Caco-2 (cell line): Measurements from ENCODE around the gene IREB2. TPM values are rescaled to one million over a fixed set of nuclear protein-coding genes. Genes with fewer than 3 reads are reported as not detected.
A peak's percentile ranks its signal among the peaks of the same experiment; 100 is the strongest.

Source experiments
- BruUV-seq: library from RNA; stranded (reverse); fragments of 400-500 nt; replicated peaks from 2 replicates; lab custom pipeline; 2021; lab: Mats Ljungman, UMichigan
- CTCF ChIA-PET: fragments of 300-600 bp; sonication (Branson Sonifier 250); formaldehyde crosslinking; loops from one replicate; lab custom pipeline; 2022; ENCODE audit warnings: antibody characterized with exemption; lab: Charles Lee
- POLR2A ChIA-PET: fragments of 300-600 bp; sonication (Branson Sonifier 250); formaldehyde crosslinking; loops from one replicate; lab custom pipeline; 2022; ENCODE audit warnings: antibody characterized with exemption; lab: Charles Lee
- DNase-seq, 2 experiments: peaks; one replicate each; pipeline versions ENCODE4 v3.0.0 to v3.0.0-alpha.2; 2020 to 2022
- H3K27me3 ChIP-seq: replicated peaks from 2 replicates; pipeline ENCODE4 v1.6.0; 2011; ENCODE audit warnings: low read length; ENCODE audit not compliant: control insufficient read depth, insufficient read depth
- H3K36me3 ChIP-seq: 2 replicates; pipeline ENCODE4 v1.5.1; 2011; ENCODE audit warnings: low read length; ENCODE audit not compliant: control insufficient read depth, insufficient read depth
- H3K4me1 ChIP-seq: fragments of 250-450 bp; sonication (Bioruptor Pico); 2 replicates; pipeline ENCODE4 v1.5.1; 2020; ENCODE audit warnings: mild to moderate bottlenecking
- H3K4me3 ChIP-seq: 2 replicates; pipeline ENCODE4 v1.5.1; 2011; ENCODE audit warnings: low read depth, mild to moderate bottlenecking, control low read depth, low read length
- H3K9me3 ChIP-seq: fragments of 250-450 bp; sonication (Bioruptor Pico); 2 replicates; pipeline ENCODE4 v1.5.1; 2020; ENCODE audit warnings: mild to moderate bottlenecking, moderate library complexity
- H3K27ac Mint-ChIP-seq: one replicate; pipeline ENCODE4 v1.8.0; 2022; ENCODE audit warnings: mixed read lengths; ENCODE audit not compliant: unreplicated experiment
- H3K27me3 Mint-ChIP-seq: one replicate; pipeline ENCODE4 v1.8.0; 2022; ENCODE audit warnings: mixed read lengths; ENCODE audit not compliant: insufficient read depth, unreplicated experiment
- H3K36me3 Mint-ChIP-seq: one replicate; pipeline ENCODE4 v1.8.0; 2022; ENCODE audit warnings: mild to moderate bottlenecking, mixed read lengths; ENCODE audit not compliant: insufficient read depth, unreplicated experiment
- H3K4me1 Mint-ChIP-seq: one replicate; pipeline ENCODE4 v1.8.0; 2022; ENCODE audit warnings: low read depth, mixed read lengths; ENCODE audit not compliant: unreplicated experiment
- H3K4me3 Mint-ChIP-seq: one replicate; pipeline ENCODE4 v1.8.0; 2022; ENCODE audit warnings: mild to moderate bottlenecking, moderate library complexity, mixed read lengths; ENCODE audit not compliant: unreplicated experiment
- H3K9me3 Mint-ChIP-seq: one replicate; pipeline ENCODE4 v1.8.0; 2022; ENCODE audit warnings: mixed read lengths; ENCODE audit not compliant: unreplicated experiment
- intact Hi-C: fragments of 100-400 bp; cut with micrococcal nuclease; formaldehyde crosslinking; loops from one replicate; pipeline ENCODE4 v1.10.0; 2022; ENCODE audit not compliant: unreplicated experiment
- total RNA-seq: library from RNA; stranded (reverse); gene quantifications from 2 replicates; pipeline ENCODE4 v1.2.3, GENCODE V29; 2022
- TF ChIP-seq, protein P1 (sequence below), 2 experiments: fragments of 200-600 bp in 1 of 2; IDR thresholded peaks; 1 replicate in 1 of 2; 2 replicates in 1 of 2; pipeline versions ENCODE4 v1.5.1 to v1.8.0; 2011 to 2022; ENCODE audit warnings: antibody characterized with exemption in 1 of 2, control low read depth in 1 of 2, inconsistent platforms in 1 of 2, low read depth in 1 of 2, low read length in 1 of 2, mild to moderate bottlenecking in 1 of 2, moderate library complexity in 1 of 2; ENCODE audit not compliant: insufficient read depth in 1 of 2, severe bottlenecking in 1 of 2, unreplicated experiment in 1 of 2

Gene IREB2
- total RNA-seq, 1 experiment from 2014 or later, result 77.6 TPM

GRCh38 chr15:78437107-78437761 lies 782 bp upstream of the IREB2 start:
- no peaks in the 10 kb centered on the region for H3K9me3 Mint-ChIP-seq
- peaks cover 18% of the 10 kb centered on the region for H3K4me1 ChIP-seq
- H3K27ac Mint-ChIP-seq, result peak overlapping the region; percentile 4
- H3K4me1 Mint-ChIP-seq, result no peaks in the 10 kb centered on the region
- H3K27me3 Mint-ChIP-seq, result no peaks in the 10 kb centered on the region
- DNase-seq, result no peak
- intact Hi-C loops, result no loop called here
- peaks cover 10% of the 10 kb centered on the region for H3K36me3 Mint-ChIP-seq
- ChIA-PET POLR2A (interaction anchor here (0.6 to 1.5 kb wide), 7 partner anchors 12 to 138 kb away, joined by 3 to 11 read pairs (median 4); partner anchors contain the start of genes CRABP1, HYKK and SKIC8), CTCF (interaction anchor here (1.2 to 2.0 kb wide), 3 partner anchors 14 to 138 kb away, joined by 4 to 8 read pairs (median 8); partner anchors contain the start of gene SKIC8)
- no peaks in the 10 kb centered on the region for H3K9me3 ChIP-seq
- H3K4me3 ChIP-seq, result peak overlapping the region; percentile 99
- peaks cover 5% of the 10 kb centered on the region; the same call in 1 of the 2 replicates for H3K36me3 ChIP-seq
- TSS peak; percentile 81 for BruUV-seq
- no peaks in the 10 kb centered on the region for H3K27me3 ChIP-seq
- peak overlapping the region; percentile 76 for H3K4me3 Mint-ChIP-seq
- TF ChIP-seq, protein P1, sequence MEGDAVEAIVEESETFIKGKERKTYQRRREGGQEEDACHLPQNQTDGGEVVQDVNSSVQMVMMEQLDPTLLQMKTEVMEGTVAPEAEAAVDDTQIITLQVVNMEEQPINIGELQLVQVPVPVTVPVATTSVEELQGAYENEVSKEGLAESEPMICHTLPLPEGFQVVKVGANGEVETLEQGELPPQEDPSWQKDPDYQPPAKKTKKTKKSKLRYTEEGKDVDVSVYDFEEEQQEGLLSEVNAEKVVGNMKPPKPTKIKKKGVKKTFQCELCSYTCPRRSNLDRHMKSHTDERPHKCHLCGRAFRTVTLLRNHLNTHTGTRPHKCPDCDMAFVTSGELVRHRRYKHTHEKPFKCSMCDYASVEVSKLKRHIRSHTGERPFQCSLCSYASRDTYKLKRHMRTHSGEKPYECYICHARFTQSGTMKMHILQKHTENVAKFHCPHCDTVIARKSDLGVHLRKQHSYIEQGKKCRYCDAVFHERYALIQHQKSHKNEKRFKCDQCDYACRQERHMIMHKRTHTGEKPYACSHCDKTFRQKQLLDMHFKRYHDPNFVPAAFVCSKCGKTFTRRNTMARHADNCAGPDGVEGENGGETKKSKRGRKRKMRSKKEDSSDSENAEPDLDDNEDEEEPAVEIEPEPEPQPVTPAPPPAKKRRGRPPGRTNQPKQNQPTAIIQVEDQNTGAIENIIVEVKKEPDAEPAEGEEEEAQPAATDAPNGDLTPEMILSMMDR (IDR thresholded peaks at IDR 0.05; ENCODE audit: insufficient read depth in 1 of 2, low read depth in 1 of 2, low read length in 1 of 2, severe bottlenecking in 1 of 2, unreplicated experiment in 1 of 2), result no peak

GRCh38 chr15:78438619-78439285 lies 736 bp downstream of the IREB2 start:
- BruUV-seq, result no TSS peak
- CTCF ChIA-PET, result interaction anchor here (0.5 to 2.0 kb wide), 7 partner anchors 10 to 139 kb away, joined by 3 to 8 read pairs (median 4); partner anchors contain the start of gene SKIC8
- Mint-ChIP-seq H3K4me1 (no peaks in the 10 kb centered on the region), H3K4me3 (peak overlapping the region; percentile 76), H3K9me3 (no peaks in the 10 kb centered on the region), H3K36me3 (peaks cover 16% of the 10 kb centered on the region), H3K27ac (peak overlapping the region; percentile 4), H3K27me3 (no peaks in the 10 kb centered on the region)
- Histone ChIP-seq H3K4me3 (peak overlapping the region; percentile 99), H3K9me3 (no peaks in the 10 kb centered on the region), H3K36me3 (peaks cover 5% of the 10 kb centered on the region; the same call in 1 of the 2 replicates), H3K27me3 (no peaks in the 10 kb centered on the region), H3K4me1 (peaks cover 18% of the 10 kb centered on the region)
- peak in 1 of 2 experiments; percentile 44 for DNase-seq
- POLR2A ChIA-PET, result interaction anchor here (0.7 to 1.4 kb wide), 3 partner anchors 69 to 373 kb away, joined by 5 to 7 read pairs (median 6); partner anchors contain the start of genes HYKK and SKIC8
- intact Hi-C loops, result loop anchor here (1.0 to 2.0 kb wide), 3 partner anchors 44 to 69 kb away; partner anchors contain the start of gene HYKK
- TF ChIP-seq, protein P1 (IDR thresholded peaks at IDR 0.05; ENCODE audit: insufficient read depth in 1 of 2, low read depth in 1 of 2, low read length in 1 of 2, severe bottlenecking in 1 of 2, unreplicated experiment in 1 of 2), result peak; percentile 6 to 52
